Gastroesophageal sphincter (tissue), 3 donors: ENCODE data around the gene CHP2.

Experiments used
- CTCF ChIP-seq, 4 experiments: fragments of 200-600 bp in 2 of 4; fragments of 450-650 bp in 2 of 4; sonication (generic) in 1 of 4; IDR thresholded peaks; one replicate each; pipeline ENCODE4 v1.5.1; 2017 to 2019; ENCODE audit warnings: antibody characterized with exemption in 4 of 4, mild to moderate bottlenecking in 2 of 4, moderate library complexity in 2 of 4
- EP300 ChIP-seq: sonication (generic); formaldehyde crosslinking; IDR thresholded peaks from one replicate; pipeline ENCODE4 v1.6.1; 2017; ENCODE audit warnings: antibody characterized with exemption, mild to moderate bottlenecking
- POLR2A ChIP-seq, 2 donors: fragments of 450-650 bp; IDR thresholded peaks; one replicate each; pipeline ENCODE4 v1.6.1; 2017; ENCODE audit warnings: antibody characterized with exemption in 2 of 2, mild to moderate bottlenecking in 2 of 2, moderate library complexity in 1 of 2

- no peak for TF ChIP-seq POLR2A (IDR thresholded peaks at IDR 0.05)
- TF ChIP-seq CTCF (IDR thresholded peaks at IDR 0.05): no peak
- no peak for TF ChIP-seq EP300
These were observed 30.1 kb downstream of the CHP2 start for GRCh38 chr16:23784811-23785447.
